Stimulated activated CD4-positive, alpha-beta T cell treated with anti-CD3 and anti-CD28 coated beads, Interleukin-2, amount 100 ng/mL, for 48 hours (primary cell): ENCODE results near the gene ADAMTSL5.

Experiments
- DNase-seq, 2 donors: peaks; one replicate each; pipeline ENCODE4 v3.0.0-alpha.2; 2020

Gene ADAMTSL5

GRCh38 chr19:1495051-1495798 lies 17.6 kb downstream of the ADAMTSL5 start:
- no peak for DNase-seq

GRCh38 chr19:1494115-1494815 lies 18.6 kb downstream of the ADAMTSL5 start:
- no peak for DNase-seq

GRCh38 chr19:1492474-1493006 lies 20.3 kb downstream of the ADAMTSL5 start:
- DNase-seq, result no peak

- no peak for DNase-seq
These were observed 21.0 kb downstream of the ADAMTSL5 start for GRCh38 chr19:1491849-1492170.

- DNase-seq, result no peak
These were observed 21.5 kb downstream of the ADAMTSL5 start, which contains the start of gene REEP6 for GRCh38 chr19:1491114-1491848. Gene REEP6 (plus strand): TSS chr19:1491181. CDS start chr19:1491270, 89 bp downstream.

GRCh38 chr19:1490311-1491113 lies 22.3 kb downstream of the ADAMTSL5 start, which contains the start of gene PCSK4:
Gene PCSK4 (minus strand): TSS chr19:1490350. CDS start chr19:1490346, 4 bp downstream.
- DNase-seq, result peak; percentile 94 to 96

GRCh38 chr19:1489463-1490310 lies 23.1 kb downstream of the ADAMTSL5 start:
- no peak for DNase-seq

- DNase-seq, result no peak
These were observed 24.6 kb downstream of the ADAMTSL5 start for GRCh38 chr19:1488282-1488601.

GRCh38 chr19:1487576-1488281 lies 25.1 kb downstream of the ADAMTSL5 start:
- DNase-seq, result no peak

GRCh38 chr19:1486720-1487575 lies 25.9 kb downstream of the ADAMTSL5 start:
- no peak for DNase-seq

GRCh38 chr19:1483979-1484428 lies 28.8 kb downstream of the ADAMTSL5 start:
- no peak for DNase-seq

- no peak for DNase-seq
These were observed 29.5 kb downstream of the ADAMTSL5 start for GRCh38 chr19:1483131-1483978.

- no peak for DNase-seq
These were observed 30.3 kb downstream of the ADAMTSL5 start for GRCh38 chr19:1482361-1483130.

- no peak for DNase-seq
These were observed 30.9 kb downstream of the ADAMTSL5 start for GRCh38 chr19:1481893-1482360.

GRCh38 chr19:1481224-1481892 lies 31.5 kb downstream of the ADAMTSL5 start:
- no peak for DNase-seq

GRCh38 chr19:1478934-1479707 lies 33.7 kb downstream of the ADAMTSL5 start, which contains the start of gene C19orf25:
Gene C19orf25 (minus strand): TSS chr19:1479215. CDS start chr19:1478903, 312 bp downstream.
- peak; percentile 88 to 91 for DNase-seq
